Measurements from ENCODE around the gene LAG3.

Gene LAG3

GRCh38 chr12:6790496-6791150, 18.3 kb downstream of the LAG3 start:
- DNase-seq (ENCODE audit: low read depth), result no peak

GRCh38 chr12:6791931-6792520, 19.7 kb downstream of the LAG3 start:
- DNase-seq (ENCODE audit: low read depth), result no peak

- no peak for DNase-seq (ENCODE audit: low read depth)
These were observed 20.3 kb downstream of the LAG3 start for GRCh38 chr12:6792522-6793201.

GRCh38 chr12:6795088-6795487, 22.8 kb downstream of the LAG3 start:
- DNase-seq (ENCODE audit: low read depth), result no peak

- DNase-seq (ENCODE audit: low read depth), result no peak
These were observed 24.3 kb downstream of the LAG3 start for GRCh38 chr12:6796576-6796975.

GRCh38 chr12:6799147-6799546, 26.8 kb downstream of the LAG3 start:
- no peak for DNase-seq (ENCODE audit: low read depth)

GRCh38 chr12:6807170-6807569, 34.9 kb downstream of the LAG3 start:
- no peak for DNase-seq (ENCODE audit: low read depth)

- DNase-seq (ENCODE audit: low read depth), result no peak
These were observed 36.7 kb downstream of the LAG3 start for GRCh38 chr12:6809056-6809455.

GRCh38 chr12:6810758-6811157, 38.4 kb downstream of the LAG3 start:
- DNase-seq (ENCODE audit: low read depth), result no peak

- no peak for DNase-seq (ENCODE audit: low read depth)
These were observed 41.0 kb downstream of the LAG3 start for GRCh38 chr12:6813363-6813762.

- no peak for DNase-seq (ENCODE audit: low read depth)
These were observed 44.3 kb downstream of the LAG3 start for GRCh38 chr12:6816598-6816997.

- no peak for DNase-seq (ENCODE audit: low read depth)
These were observed 44.8 kb downstream of the LAG3 start for GRCh38 chr12:6817098-6817497.

GRCh38 chr12:6817662-6818157, 45.4 kb downstream of the LAG3 start:
- DNase-seq (ENCODE audit: low read depth), result no peak

- no peak for DNase-seq (ENCODE audit: low read depth)
These were observed 45.9 kb downstream of the LAG3 start for GRCh38 chr12:6818222-6818621.

- no peak for DNase-seq (ENCODE audit: low read depth)
These were observed 46.3 kb downstream of the LAG3 start for GRCh38 chr12:6818645-6819044.

GRCh38 chr12:6819106-6820030, 47.0 kb downstream of the LAG3 start:
- no peak for DNase-seq (ENCODE audit: low read depth)

- no peak for DNase-seq (ENCODE audit: low read depth)
These were observed 47.8 kb downstream of the LAG3 start for GRCh38 chr12:6820166-6820565.

GRCh38 chr12:6821591-6822425, 49.5 kb downstream of the LAG3 start, which contains the start of gene GPR162:
GPR162 (plus strand) TSS chr12:6821821; CDS start chr12:6823899, 2,078 bp downstream.
- DNase-seq (ENCODE audit: low read depth), result no peak

- DNase-seq (ENCODE audit: low read depth), result no peak
These were observed 50.3 kb downstream of the LAG3 start for GRCh38 chr12:6822426-6823135.
